Effector CD8-positive, alpha-beta T cell (primary cell): ENCODE results near the gene C4orf17.
A peak's percentile ranks its signal among the peaks of the same experiment; 100 is the strongest.

Source experiments
- DNase-seq: peaks from one replicate; lab custom pipeline; 2025; lab: John Stamatoyannopoulos, UW

Gene C4orf17

GRCh38 chr4:99537674-99538073, 26.9 kb downstream of the C4orf17 start:
- no peak for DNase-seq

GRCh38 chr4:99540277-99540939, 29.6 kb downstream of the C4orf17 start:
- DNase-seq = no peak

- DNase-seq = no peak
Measured at GRCh38 chr4:99552872-99553271, 42.1 kb downstream of the C4orf17 start.

GRCh38 chr4:99563310-99564186, 52.7 kb downstream of the C4orf17 start, which contains the start of gene TRMT10A:
TSS of gene TRMT10A (minus strand) at chr4:99564039. CDS start at chr4:99559338, 4,701 bp downstream.
- peak; percentile 89 for DNase-seq

- DNase-seq = no peak
Measured at GRCh38 chr4:99564921-99565320, 54.1 kb downstream of the C4orf17 start.

GRCh38 chr4:99571883-99572282, 61.1 kb downstream of the C4orf17 start:
- no peak for DNase-seq

GRCh38 chr4:99572527-99573240, 61.9 kb downstream of the C4orf17 start:
- no peak for DNase-seq

GRCh38 chr4:99573735-99574368, 63.0 kb downstream of the C4orf17 start:
- no peak for DNase-seq

- no peak for DNase-seq
Measured at GRCh38 chr4:99574530-99575324, 63.9 kb downstream of the C4orf17 start, which contains the start of gene MTTP. TSS of gene MTTP (plus strand) at chr4:99574824. CDS start at chr4:99574910, 86 bp downstream.

GRCh38 chr4:99578714-99579113, 67.9 kb downstream of the C4orf17 start:
- no peak for DNase-seq

GRCh38 chr4:99585516-99585915, 74.7 kb downstream of the C4orf17 start:
- no peak for DNase-seq

GRCh38 chr4:99586322-99586721, 75.5 kb downstream of the C4orf17 start:
- no peak for DNase-seq

GRCh38 chr4:99586797-99587196, 76.0 kb downstream of the C4orf17 start:
- DNase-seq = no peak

- DNase-seq = no peak
Measured at GRCh38 chr4:99587309-99587708, 76.5 kb downstream of the C4orf17 start.

- no peak for DNase-seq
Measured at GRCh38 chr4:99587803-99588202, 77.0 kb downstream of the C4orf17 start.

- DNase-seq = no peak
Measured at GRCh38 chr4:99591757-99592156, 80.9 kb downstream of the C4orf17 start.
